Upper lobe of left lung (tissue), 6 donors: ENCODE results near the gene TENM3. TPM values are rescaled to one million over a fixed set of nuclear protein-coding genes. Genes with fewer than 3 reads are reported as not detected.

Source experiments
- ATAC-seq, 2 donors: fragments of 200-7000 bp; cut with Tn5 transposase; one replicate each; pipeline ENCODE4 v1.9.1; 2022; ENCODE audit warnings: mild to moderate bottlenecking in 2 of 2, moderate library complexity in 2 of 2; ENCODE audit not compliant: low FRiP score in 2 of 2
- DNase-seq, 2 donors: peaks; one replicate each; pipeline ENCODE4 v3.0.0-alpha.2; 2019 to 2020
- H3K27ac ChIP-seq, 4 donors: fragments of 200-600 bp; sonication (generic); one replicate each; pipeline ENCODE4 v1.5.1; 2016 to 2019
- H3K27me3 ChIP-seq, 4 donors: fragments of 200-600 bp; sonication (generic); one replicate each; pipeline ENCODE4 v1.5.1; 2017 to 2019
- H3K36me3 ChIP-seq, 4 donors: fragments of 200-600 bp; sonication (generic); one replicate each; pipeline ENCODE4 v1.5.1; 2016 to 2019
- H3K4me1 ChIP-seq, 4 donors: fragments of 200-600 bp; sonication (generic); one replicate each; pipeline ENCODE4 v1.5.1; 2018 to 2019
- H3K4me3 ChIP-seq, 4 donors: fragments of 200-600 bp; sonication (generic); one replicate each; pipeline ENCODE4 v1.5.1; 2017 to 2019; ENCODE audit warnings: mild to moderate bottlenecking in 2 of 4, moderate library complexity in 1 of 4
- H3K9me3 ChIP-seq, 4 donors: fragments of 200-600 bp; sonication (generic); one replicate each; pipeline ENCODE4 v1.5.1; 2018 to 2019
- EP300 ChIP-seq, 4 donors: sonication (generic); formaldehyde crosslinking; IDR thresholded peaks; one replicate each; pipeline ENCODE4 v1.5.1; 2017; ENCODE audit warnings: antibody characterized with exemption in 4 of 4, control low read depth in 2 of 4
- POLR2A ChIP-seq, 4 donors: fragments of 450-650 bp; IDR thresholded peaks; one replicate each; pipeline ENCODE4 v1.5.1; 2016 to 2017; ENCODE audit warnings: antibody characterized with exemption in 4 of 4, mild to moderate bottlenecking in 2 of 4
- POLR2AphosphoS5 ChIP-seq, 2 donors: sonication (generic); formaldehyde crosslinking; IDR thresholded peaks; one replicate each; pipeline ENCODE4 v1.5.1; 2017; ENCODE audit warnings: antibody characterized with exemption in 2 of 2
- WGBS, 2 donors: methylation state at CpG; one replicate each; pipeline ENCODE4 v1.1.5; 2017 to 2018; 5-methylcytosine and 5-hydroxymethylcytosine counted together
- total RNA-seq, 6 donors: library from RNA; depleted of rRNA in 4 of 6; stranded (reverse); fragments of >200 nt in 4 of 6; gene quantifications; one replicate each; pipeline versions ENCODE4 v1.1.0 to v1.2.1, GENCODE V29; 2016 to 2021
- TF ChIP-seq, protein P1 (sequence below), 6 experiments: fragments of 450-650 bp in 4 of 6; fragments of 200-600 bp in 2 of 6; sonication (generic) in 2 of 6; IDR thresholded peaks; one replicate each; pipeline ENCODE4 v1.5.1; 2016 to 2019; ENCODE audit warnings: antibody characterized with exemption in 6 of 6
- donor health status: DM: no; HTN: no; CAD: no; lungs with moderate emphysema.
- donor health status: DM: no; HTN: yes; CAD: no; lungs with severe emphysema.

The TENM3 gene
- total RNA-seq, 6 donors from 2014 or later = 0.33 to 7.1 (median 1.1) TPM

GRCh38 chr4:182416067-182416466, 172.9 kb downstream of the TENM3 start:
- Histone ChIP-seq H3K4me3 (no peak overlapping the region), H3K36me3 (no peaks in the 10 kb centered on the region), H3K9me3 (peaks cover 0 to 11% (median 2%) of the 10 kb centered on the region in 4 donors), H3K27me3 (no peaks in the 10 kb centered on the region), H3K4me1 (no peaks in the 10 kb centered on the region), H3K27ac (no peak overlapping the region)
- TF ChIP-seq, protein P1, sequence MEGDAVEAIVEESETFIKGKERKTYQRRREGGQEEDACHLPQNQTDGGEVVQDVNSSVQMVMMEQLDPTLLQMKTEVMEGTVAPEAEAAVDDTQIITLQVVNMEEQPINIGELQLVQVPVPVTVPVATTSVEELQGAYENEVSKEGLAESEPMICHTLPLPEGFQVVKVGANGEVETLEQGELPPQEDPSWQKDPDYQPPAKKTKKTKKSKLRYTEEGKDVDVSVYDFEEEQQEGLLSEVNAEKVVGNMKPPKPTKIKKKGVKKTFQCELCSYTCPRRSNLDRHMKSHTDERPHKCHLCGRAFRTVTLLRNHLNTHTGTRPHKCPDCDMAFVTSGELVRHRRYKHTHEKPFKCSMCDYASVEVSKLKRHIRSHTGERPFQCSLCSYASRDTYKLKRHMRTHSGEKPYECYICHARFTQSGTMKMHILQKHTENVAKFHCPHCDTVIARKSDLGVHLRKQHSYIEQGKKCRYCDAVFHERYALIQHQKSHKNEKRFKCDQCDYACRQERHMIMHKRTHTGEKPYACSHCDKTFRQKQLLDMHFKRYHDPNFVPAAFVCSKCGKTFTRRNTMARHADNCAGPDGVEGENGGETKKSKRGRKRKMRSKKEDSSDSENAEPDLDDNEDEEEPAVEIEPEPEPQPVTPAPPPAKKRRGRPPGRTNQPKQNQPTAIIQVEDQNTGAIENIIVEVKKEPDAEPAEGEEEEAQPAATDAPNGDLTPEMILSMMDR (IDR thresholded peaks at IDR 0.05) = no peak
- TF ChIP-seq POLR2AphosphoS5 (IDR thresholded peaks at IDR 0.05) (no peak), EP300 (IDR thresholded peaks at IDR 0.05) (no peak), POLR2A (IDR thresholded peaks at IDR 0.05) (no peak)
- WGBS, 2 donors = 91 to 97% methylated on average over 1 of the region's 1 CpG
- ATAC-seq (no peak), DNase-seq (no peak)

DNA sequence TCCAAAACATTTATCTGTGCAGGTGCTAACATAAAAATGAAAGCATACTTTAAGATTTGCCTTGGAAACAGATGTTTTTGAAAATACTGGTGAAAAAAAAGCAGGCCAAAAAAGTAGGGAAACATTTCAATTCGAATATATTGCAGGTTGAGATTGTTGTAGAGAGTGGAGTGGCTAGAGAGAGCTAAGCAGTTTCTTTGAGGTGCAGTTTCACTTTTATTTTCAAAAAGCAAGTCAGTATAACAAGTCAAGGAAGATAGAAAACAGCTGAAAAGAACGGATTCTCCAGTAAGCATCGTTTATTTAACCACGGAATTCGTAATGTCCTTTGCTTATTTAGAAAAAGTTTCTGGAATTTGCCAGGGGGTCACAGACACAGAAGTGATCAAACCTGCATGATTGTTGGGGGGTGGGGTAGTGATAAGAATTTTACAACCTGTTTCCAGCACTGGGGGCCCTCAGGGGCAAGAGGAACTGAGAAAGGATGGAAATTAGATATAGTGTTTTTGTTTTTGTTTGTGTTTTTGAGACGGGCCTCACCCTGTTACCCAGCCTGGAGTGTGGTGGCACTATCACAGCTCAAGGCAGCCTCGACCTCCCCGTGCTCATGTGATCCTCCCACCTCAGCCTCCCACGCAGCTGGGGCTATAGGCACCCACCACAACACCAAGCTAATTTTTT, 175.0 kb downstream of the TENM3 start:
- no peak overlapping the region for H3K4me3 ChIP-seq
- H3K27ac ChIP-seq = no peak overlapping the region
- no peak for ATAC-seq
- DNase-seq = no peak
- H3K36me3 ChIP-seq = no peaks in the 10 kb centered on the region
- TF ChIP-seq EP300 (IDR thresholded peaks at IDR 0.05) = no peak
- no peak for TF ChIP-seq POLR2A (IDR thresholded peaks at IDR 0.05)
- TF ChIP-seq, protein P1 (IDR thresholded peaks at IDR 0.05) = no peak
- TF ChIP-seq POLR2AphosphoS5 (IDR thresholded peaks at IDR 0.05) = no peak
- peaks cover 0 to 6% (median 2%) of the 10 kb centered on the region in 4 donors for H3K9me3 ChIP-seq
- no peaks in the 10 kb centered on the region for H3K27me3 ChIP-seq
- no peaks in the 10 kb centered on the region for H3K4me1 ChIP-seq
- WGBS, 2 donors = 57 to 65% methylated on average over 9 of the region's 9 CpGs

DNA sequence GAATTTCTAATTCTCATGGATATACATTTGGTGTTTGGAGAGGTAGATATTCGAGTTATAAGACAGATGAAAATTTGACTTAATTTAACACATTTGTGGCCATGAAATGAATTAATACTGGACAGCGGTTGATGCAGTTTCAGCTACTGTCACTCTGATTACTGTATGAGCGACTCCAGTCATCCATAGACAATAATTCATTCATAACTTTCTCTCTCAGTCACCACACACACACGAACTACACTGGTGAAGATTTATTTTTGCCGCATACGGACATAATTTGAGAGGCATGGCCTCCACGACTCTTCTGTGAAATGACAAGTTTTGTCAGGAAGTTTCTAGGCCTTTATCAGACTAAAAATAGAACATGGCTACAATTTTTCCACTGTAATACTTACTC, 177.0 kb downstream of the TENM3 start:
- 73 to 80% methylated on average over 7 of the region's 7 CpGs for WGBS, 2 donors
- H3K4me3 ChIP-seq = no peak overlapping the region
- DNase-seq (no peak), ATAC-seq (no peak)
- no peaks in the 10 kb centered on the region for H3K27me3 ChIP-seq
- no peaks in the 10 kb centered on the region for H3K9me3 ChIP-seq
- TF ChIP-seq EP300 (IDR thresholded peaks at IDR 0.05) (no peak), POLR2A (IDR thresholded peaks at IDR 0.05) (no peak), POLR2AphosphoS5 (IDR thresholded peaks at IDR 0.05) (no peak)
- TF ChIP-seq, protein P1 (IDR thresholded peaks at IDR 0.05) = no peak
- no peaks in the 10 kb centered on the region for H3K36me3 ChIP-seq
- H3K4me1 ChIP-seq = no peaks in the 10 kb centered on the region
- H3K27ac ChIP-seq = no peak overlapping the region

DNA sequence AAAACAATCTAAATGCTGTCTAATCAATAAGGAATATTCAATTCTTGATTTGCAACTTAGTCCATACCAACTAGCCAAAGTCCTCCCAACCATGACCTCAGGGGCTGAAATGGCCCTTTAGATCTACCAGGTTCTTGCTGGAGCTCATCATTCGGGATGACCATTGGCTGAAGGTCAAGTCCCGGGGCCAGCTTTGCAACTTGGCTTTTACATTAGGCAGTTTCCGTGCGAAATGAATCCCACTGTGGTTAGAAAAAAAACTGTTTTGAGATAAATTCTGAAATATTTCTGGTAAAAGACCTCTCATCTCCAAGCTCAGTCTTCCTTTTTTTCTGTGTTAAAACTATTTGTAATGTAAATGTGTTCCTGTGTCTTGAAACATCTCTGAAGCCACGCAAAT, 178.6 kb downstream of the TENM3 start:
- no peak for ATAC-seq
- no peak for DNase-seq
- Histone ChIP-seq H3K4me3 (no peak overlapping the region), H3K4me1 (no peaks in the 10 kb centered on the region), H3K9me3 (no peaks in the 10 kb centered on the region), H3K27ac (no peak overlapping the region), H3K27me3 (no peaks in the 10 kb centered on the region), H3K36me3 (no peaks in the 10 kb centered on the region)
- TF ChIP-seq POLR2AphosphoS5 (IDR thresholded peaks at IDR 0.05) (no peak), POLR2A (IDR thresholded peaks at IDR 0.05) (no peak), EP300 (IDR thresholded peaks at IDR 0.05) (no peak)
- TF ChIP-seq, protein P1 (IDR thresholded peaks at IDR 0.05) = no peak
- WGBS, 2 donors = 86 to 87% methylated on average over 5 of the region's 5 CpGs

GRCh38 chr4:182425302-182425701, 182.1 kb downstream of the TENM3 start:
- Histone ChIP-seq H3K9me3 (no peaks in the 10 kb centered on the region), H3K36me3 (no peaks in the 10 kb centered on the region), H3K4me3 (no peak overlapping the region), H3K4me1 (no peaks in the 10 kb centered on the region), H3K27ac (no peak overlapping the region), H3K27me3 (no peaks in the 10 kb centered on the region)
- TF ChIP-seq EP300 (IDR thresholded peaks at IDR 0.05) = no peak
- no peak for TF ChIP-seq POLR2AphosphoS5 (IDR thresholded peaks at IDR 0.05)
- no peak for TF ChIP-seq POLR2A (IDR thresholded peaks at IDR 0.05)
- TF ChIP-seq, protein P1 (IDR thresholded peaks at IDR 0.05) = no peak
- DNase-seq = no peak
- no peak for ATAC-seq
- WGBS, 2 donors = 75 to 79% methylated on average over 2 of the region's 2 CpGs
